Stomach (tissue), 4 donors: ENCODE measurements around the gene SYNGR3.

Experiments used
- CTCF ChIP-seq, 7 experiments: fragments of 450-650 bp in 4 of 7; fragments of 200-600 bp in 3 of 7; sonication (generic) in 3 of 7; IDR thresholded peaks; one replicate each; pipeline ENCODE4 v1.5.1; 2016 to 2019; ENCODE audit warnings: antibody characterized with exemption in 7 of 7, control low read depth in 2 of 7, mild to moderate bottlenecking in 1 of 7
- POLR2A ChIP-seq, 4 donors: fragments of 450-650 bp; IDR thresholded peaks; one replicate each; pipeline ENCODE4 v1.6.1; 2016; ENCODE audit warnings: antibody characterized with exemption in 4 of 4, control low read depth in 2 of 4, mild to moderate bottlenecking in 1 of 4, moderate library complexity in 1 of 4

- no peak for TF ChIP-seq POLR2A (IDR thresholded peaks at IDR 0.05)
- TF ChIP-seq CTCF (IDR thresholded peaks at IDR 0.05): no peak
Measured at GRCh38 chr16:2032285-2033056, 42.7 kb downstream of the SYNGR3 start.
